Adrenal gland (tissue), 5 donors: ENCODE results near the gene MED12L.

ENCODE experiments used
- CTCF ChIP-seq, 6 experiments: fragments of 450-650 bp in 4 of 6; fragments of 200-600 bp in 2 of 6; sonication (generic) in 1 of 6; IDR thresholded peaks; 1 replicate in 5 of 6; 2 replicates in 1 of 6; pipeline versions ENCODE4 v1.5.1 to v1.8.0; 2016 to 2021; ENCODE audit warnings: antibody characterized with exemption in 6 of 6, mild to moderate bottlenecking in 2 of 6, moderate library complexity in 1 of 6
- POLR2A ChIP-seq, 2 donors: fragments of 450-650 bp; IDR thresholded peaks; one replicate each; pipeline ENCODE4 v1.6.1; 2017; ENCODE audit warnings: antibody characterized with exemption in 2 of 2, mild to moderate bottlenecking in 2 of 2, moderate library complexity in 1 of 2
- donor health status: DM: no; HTN: no; CAD: no.

DNA sequence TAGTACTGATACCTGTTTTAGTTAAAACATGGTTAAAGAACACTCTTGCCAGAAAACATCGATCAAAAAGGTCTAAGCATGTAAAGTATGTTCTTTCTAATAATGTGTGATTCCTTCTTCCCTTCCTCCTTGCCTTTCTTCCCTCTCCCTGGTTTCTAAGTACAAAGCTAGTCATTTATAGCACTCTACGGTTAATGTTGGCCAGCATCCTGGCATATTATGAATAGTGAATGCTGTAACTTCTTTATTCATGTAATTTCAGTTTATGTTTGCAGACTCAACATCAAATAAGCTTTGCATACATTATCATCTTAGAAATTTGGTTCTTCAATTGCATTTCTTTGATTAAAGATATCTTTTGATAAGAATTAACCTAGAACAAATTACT lies 272.0 kb downstream of the MED12L start:
- no peak for TF ChIP-seq POLR2A (IDR thresholded peaks at IDR 0.05)
- TF ChIP-seq CTCF (IDR thresholded peaks at IDR 0.05), result no peak
